ENCODE data around the gene XIAP. TPM values are rescaled to one million over a fixed set of nuclear protein-coding genes. Genes with fewer than 3 reads are reported as not detected.
A peak's percentile ranks its signal among the peaks of the same experiment; 100 is the strongest.
"Not testable (repeated sequence)": the region's sequence is repeated elsewhere in the genome, so short reads cannot be mapped to it uniquely, and the experiment has no call there.

The XIAP gene
- total and polyA plus RNA-seq, 3 experiments from 2014 or later = 10.8 to 34.9 (median 33.0) TPM

- DNase-seq = no peak
- no peaks in the 10 kb centered on the region for H3K36me3 Mint-ChIP-seq
- Histone ChIP-seq H3K9me3 (ENCODE audit: low read length) (no peaks in the 10 kb centered on the region), H3K27me3 (ENCODE audit: insufficient read depth, low read length, poor library complexity, severe bottlenecking) (no peaks in the 10 kb centered on the region), H3K27ac (ENCODE audit: low read depth, low read length) (no peak overlapping the region), H3K4me3 (ENCODE audit: low read length) (no peak overlapping the region), H3K36me3 (ENCODE audit: insufficient read depth, low read length) (no peaks in the 10 kb centered on the region), H3K4me1 (ENCODE audit: insufficient read depth, low read length) (no peaks in the 10 kb centered on the region)
- H3K9me3 Mint-ChIP-seq = no peaks in the 10 kb centered on the region
- ChIA-PET CTCF (interaction anchor here (0.8 to 1.8 kb wide), 9 partner anchors 14 to 512 kb away, joined by 3 to 5 read pairs (median 4); partner anchors contain the start of gene SH2D1A), POLR2A (no interaction called here)
- H3K27ac Mint-ChIP-seq = no peak overlapping the region
- H3K4me3 Mint-ChIP-seq = no peak overlapping the region
- H3K27me3 Mint-ChIP-seq = peaks cover 6 to 7% of the 10 kb centered on the region in 2 donors
- H3K4me1 Mint-ChIP-seq = no peaks in the 10 kb centered on the region
These were observed 25.7 kb upstream of the XIAP start for GRCh38 chrX:123834116-123834515.

- Histone ChIP-seq H3K36me3 (ENCODE audit: insufficient read depth, low read length) (no peaks in the 10 kb centered on the region), H3K27ac (ENCODE audit: low read depth, low read length) (no peak overlapping the region), H3K9me3 (ENCODE audit: low read length) (no peaks in the 10 kb centered on the region), H3K27me3 (ENCODE audit: insufficient read depth, low read length, poor library complexity, severe bottlenecking) (no peaks in the 10 kb centered on the region), H3K4me3 (ENCODE audit: low read length) (no peak overlapping the region), H3K4me1 (ENCODE audit: insufficient read depth, low read length) (no peaks in the 10 kb centered on the region)
- Mint-ChIP-seq H3K4me3 (no peak overlapping the region), H3K36me3 (no peaks in the 10 kb centered on the region), H3K9me3 (no peaks in the 10 kb centered on the region), H3K4me1 (no peaks in the 10 kb centered on the region), H3K27me3 (peaks cover 4 to 7% of the 10 kb centered on the region in 2 donors), H3K27ac (peak overlapping the region in 1 of 8 donors; percentile 12)
- CTCF ChIA-PET = no interaction called here
- POLR2A ChIA-PET = no interaction called here
- DNase-seq = no peak
These were observed 24.0 kb upstream of the XIAP start for GRCh38 chrX:123835661-123836371.

- DNase-seq; H3K4me3 Mint-ChIP-seq; H3K4me1 ChIP-seq (ENCODE audit: insufficient read depth, low read length); POLR2A ChIA-PET; H3K27ac Mint-ChIP-seq; H3K36me3 Mint-ChIP-seq; H3K27ac ChIP-seq (ENCODE audit: low read depth, low read length); H3K4me1 Mint-ChIP-seq; H3K27me3 Mint-ChIP-seq; H3K27me3 ChIP-seq (ENCODE audit: insufficient read depth, low read length, poor library complexity, severe bottlenecking); H3K9me3 Mint-ChIP-seq; H3K9me3 ChIP-seq (ENCODE audit: low read length); H3K36me3 ChIP-seq (ENCODE audit: insufficient read depth, low read length); CTCF ChIA-PET; H3K4me3 ChIP-seq (ENCODE audit: low read length): not testable (repeated sequence)
These were observed 14.7 kb upstream of the XIAP start for GRCh38 chrX:123845129-123845528.

GRCh38 chrX:123846577-123847038 lies 13.2 kb upstream of the XIAP start:
- Histone ChIP-seq H3K27me3 (ENCODE audit: insufficient read depth, low read length, poor library complexity, severe bottlenecking) (no peaks in the 10 kb centered on the region), H3K4me3 (ENCODE audit: low read length) (no peak overlapping the region), H3K9me3 (ENCODE audit: low read length) (no peaks in the 10 kb centered on the region), H3K36me3 (ENCODE audit: insufficient read depth, low read length) (no peaks in the 10 kb centered on the region), H3K4me1 (ENCODE audit: insufficient read depth, low read length) (no peaks in the 10 kb centered on the region), H3K27ac (ENCODE audit: low read depth, low read length) (no peak overlapping the region)
- DNase-seq = no peak
- Mint-ChIP-seq H3K4me3 (no peak overlapping the region), H3K36me3 (no peaks in the 10 kb centered on the region), H3K9me3 (no peaks in the 10 kb centered on the region), H3K27me3 (peaks cover 0 to 5% of the 10 kb centered on the region in 2 donors), H3K4me1 (no peaks in the 10 kb centered on the region), H3K27ac (no peak overlapping the region)
- ChIA-PET CTCF (no interaction called here), POLR2A (no interaction called here)

GRCh38 chrX:123847056-123847455 lies 12.8 kb upstream of the XIAP start:
- H3K27ac ChIP-seq (ENCODE audit: low read depth, low read length) = no peak overlapping the region
- no peak overlapping the region for H3K27ac Mint-ChIP-seq
- ChIA-PET CTCF (no interaction called here), POLR2A (no interaction called here)
- H3K27me3 ChIP-seq (ENCODE audit: insufficient read depth, low read length, poor library complexity, severe bottlenecking) = no peaks in the 10 kb centered on the region
- H3K27me3 Mint-ChIP-seq = peaks cover 0 to 5% of the 10 kb centered on the region in 2 donors
- no peaks in the 10 kb centered on the region for H3K36me3 Mint-ChIP-seq
- H3K9me3 ChIP-seq (ENCODE audit: low read length) = no peaks in the 10 kb centered on the region
- DNase-seq = no peak
- no peak overlapping the region for H3K4me3 Mint-ChIP-seq
- no peaks in the 10 kb centered on the region for H3K9me3 Mint-ChIP-seq
- H3K4me3 ChIP-seq (ENCODE audit: low read length) = no peak overlapping the region
- H3K4me1 ChIP-seq (ENCODE audit: insufficient read depth, low read length) = no peaks in the 10 kb centered on the region
- H3K4me1 Mint-ChIP-seq = no peaks in the 10 kb centered on the region
- H3K36me3 ChIP-seq (ENCODE audit: insufficient read depth, low read length) = no peaks in the 10 kb centered on the region

DNA sequence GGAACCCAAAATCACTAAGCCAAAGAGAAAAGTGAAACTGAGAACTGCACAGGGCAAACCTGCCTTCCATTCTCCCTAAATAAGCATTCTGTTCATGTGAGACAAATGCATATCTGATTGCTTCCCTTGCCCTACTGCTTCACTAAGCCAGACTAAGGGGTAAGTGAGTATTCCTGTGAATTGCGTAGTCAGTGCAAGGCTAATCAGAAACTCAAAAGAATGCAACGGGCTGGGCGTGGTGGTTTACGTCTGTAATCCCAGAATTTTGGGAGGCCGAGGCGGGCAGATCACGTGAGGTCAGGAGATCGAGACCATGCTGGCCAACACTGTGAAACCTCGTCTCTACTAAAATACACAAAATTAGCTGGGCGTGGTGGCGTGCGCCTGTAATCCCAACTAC lies 10.8 kb upstream of the XIAP start:
- H3K36me3 Mint-ChIP-seq = no peaks in the 10 kb centered on the region
- CTCF ChIA-PET = no interaction called here

GRCh38 chrX:123849906-123850305 lies 9.9 kb upstream of the XIAP start:
- CTCF ChIA-PET; H3K9me3 ChIP-seq (ENCODE audit: low read length); H3K36me3 Mint-ChIP-seq; H3K27me3 ChIP-seq (ENCODE audit: insufficient read depth, low read length, poor library complexity, severe bottlenecking); DNase-seq; POLR2A ChIA-PET; H3K27me3 Mint-ChIP-seq; H3K9me3 Mint-ChIP-seq; H3K4me1 ChIP-seq (ENCODE audit: insufficient read depth, low read length); H3K36me3 ChIP-seq (ENCODE audit: insufficient read depth, low read length); H3K4me1 Mint-ChIP-seq; H3K27ac ChIP-seq (ENCODE audit: low read depth, low read length); H3K27ac Mint-ChIP-seq; H3K4me3 ChIP-seq (ENCODE audit: low read length); H3K4me3 Mint-ChIP-seq: not testable (repeated sequence)

More for the DNA sequence above, 10.8 kb upstream of the XIAP start:
- Histone ChIP-seq H3K27ac (ENCODE audit: low read depth, low read length) (no peak overlapping the region), H3K36me3 (ENCODE audit: insufficient read depth, low read length) (no peaks in the 10 kb centered on the region), H3K4me1 (ENCODE audit: insufficient read depth, low read length) (no peaks in the 10 kb centered on the region), H3K27me3 (ENCODE audit: insufficient read depth, low read length, poor library complexity, severe bottlenecking) (no peaks in the 10 kb centered on the region), H3K4me3 (ENCODE audit: low read length) (no peak overlapping the region), H3K9me3 (ENCODE audit: low read length) (no peaks in the 10 kb centered on the region)
- no peak for DNase-seq
- POLR2A ChIA-PET = no interaction called here
- Mint-ChIP-seq H3K4me1 (no peaks in the 10 kb centered on the region), H3K27me3 (peaks cover 0 to 5% of the 10 kb centered on the region in 2 donors), H3K27ac (no peak overlapping the region), H3K4me3 (no peak overlapping the region), H3K9me3 (no peaks in the 10 kb centered on the region)

- Mint-ChIP-seq H3K4me3 (no peak overlapping the region), H3K9me3 (no peaks in the 10 kb centered on the region), H3K27me3 (peaks cover 0 to 4% of the 10 kb centered on the region in 2 donors), H3K36me3 (peaks cover 0 to 2% (median 0%) of the 10 kb centered on the region in 3 donors), H3K27ac (peak overlapping the region in 1 of 8 donors; percentile 21), H3K4me1 (no peaks in the 10 kb centered on the region)
- no peak overlapping the region for H3K27ac ChIP-seq (ENCODE audit: low read depth, low read length)
- no peaks in the 10 kb centered on the region for H3K36me3 ChIP-seq (ENCODE audit: insufficient read depth, low read length)
- POLR2A ChIA-PET = no interaction called here
- CTCF ChIA-PET = no interaction called here
- no peaks in the 10 kb centered on the region for H3K4me1 ChIP-seq (ENCODE audit: insufficient read depth, low read length)
- no peaks in the 10 kb centered on the region for H3K27me3 ChIP-seq (ENCODE audit: insufficient read depth, low read length, poor library complexity, severe bottlenecking)
- H3K9me3 ChIP-seq (ENCODE audit: low read length) = no peaks in the 10 kb centered on the region
- no peak overlapping the region for H3K4me3 ChIP-seq (ENCODE audit: low read length)
- no peak for DNase-seq
These were observed 8.8 kb upstream of the XIAP start for GRCh38 chrX:123851079-123851478.
